ENCODE results near the gene DHCR24. TPM values are rescaled to one million over a fixed set of nuclear protein-coding genes. Genes with fewer than 3 reads are reported as not detected.

Gene DHCR24
- total RNA-seq, 1 experiment from 2014 or later, result 337 TPM

DNA sequence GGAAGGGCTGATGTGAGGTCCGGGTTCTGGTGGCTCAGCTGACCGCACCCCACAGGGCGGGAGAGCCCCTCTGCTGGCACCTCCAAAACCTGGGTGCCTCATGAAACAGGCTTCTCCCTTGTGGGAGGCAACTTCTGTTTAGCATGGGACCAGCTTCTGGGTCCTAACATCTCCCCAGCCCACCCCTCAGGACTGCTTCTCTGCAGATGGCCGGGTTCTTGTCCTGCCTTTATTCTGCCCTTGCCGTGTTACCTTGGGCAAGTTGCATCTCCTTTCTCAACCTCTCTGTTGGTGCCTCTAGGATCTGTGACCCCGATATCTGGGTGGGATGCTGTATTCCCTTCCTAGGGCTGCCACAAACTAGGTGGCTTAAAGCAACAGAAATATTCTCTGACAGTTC, 70.9 kb downstream of the DHCR24 start (continued):
- no peak for TF ChIP-seq KAT7 (CRISPR knock-in tag; IDR thresholded peaks at IDR 0.05; ENCODE audit: borderline replicate concordance)
- TF ChIP-seq JAZF1 (CRISPR knock-in tag; IDR thresholded peaks at IDR 0.05), result no peak
- TF ChIP-seq OVOL2 (CRISPR knock-in tag; IDR thresholded peaks at IDR 0.05; ENCODE audit: borderline replicate concordance), result no peak
- TF ChIP-seq, protein P1, sequence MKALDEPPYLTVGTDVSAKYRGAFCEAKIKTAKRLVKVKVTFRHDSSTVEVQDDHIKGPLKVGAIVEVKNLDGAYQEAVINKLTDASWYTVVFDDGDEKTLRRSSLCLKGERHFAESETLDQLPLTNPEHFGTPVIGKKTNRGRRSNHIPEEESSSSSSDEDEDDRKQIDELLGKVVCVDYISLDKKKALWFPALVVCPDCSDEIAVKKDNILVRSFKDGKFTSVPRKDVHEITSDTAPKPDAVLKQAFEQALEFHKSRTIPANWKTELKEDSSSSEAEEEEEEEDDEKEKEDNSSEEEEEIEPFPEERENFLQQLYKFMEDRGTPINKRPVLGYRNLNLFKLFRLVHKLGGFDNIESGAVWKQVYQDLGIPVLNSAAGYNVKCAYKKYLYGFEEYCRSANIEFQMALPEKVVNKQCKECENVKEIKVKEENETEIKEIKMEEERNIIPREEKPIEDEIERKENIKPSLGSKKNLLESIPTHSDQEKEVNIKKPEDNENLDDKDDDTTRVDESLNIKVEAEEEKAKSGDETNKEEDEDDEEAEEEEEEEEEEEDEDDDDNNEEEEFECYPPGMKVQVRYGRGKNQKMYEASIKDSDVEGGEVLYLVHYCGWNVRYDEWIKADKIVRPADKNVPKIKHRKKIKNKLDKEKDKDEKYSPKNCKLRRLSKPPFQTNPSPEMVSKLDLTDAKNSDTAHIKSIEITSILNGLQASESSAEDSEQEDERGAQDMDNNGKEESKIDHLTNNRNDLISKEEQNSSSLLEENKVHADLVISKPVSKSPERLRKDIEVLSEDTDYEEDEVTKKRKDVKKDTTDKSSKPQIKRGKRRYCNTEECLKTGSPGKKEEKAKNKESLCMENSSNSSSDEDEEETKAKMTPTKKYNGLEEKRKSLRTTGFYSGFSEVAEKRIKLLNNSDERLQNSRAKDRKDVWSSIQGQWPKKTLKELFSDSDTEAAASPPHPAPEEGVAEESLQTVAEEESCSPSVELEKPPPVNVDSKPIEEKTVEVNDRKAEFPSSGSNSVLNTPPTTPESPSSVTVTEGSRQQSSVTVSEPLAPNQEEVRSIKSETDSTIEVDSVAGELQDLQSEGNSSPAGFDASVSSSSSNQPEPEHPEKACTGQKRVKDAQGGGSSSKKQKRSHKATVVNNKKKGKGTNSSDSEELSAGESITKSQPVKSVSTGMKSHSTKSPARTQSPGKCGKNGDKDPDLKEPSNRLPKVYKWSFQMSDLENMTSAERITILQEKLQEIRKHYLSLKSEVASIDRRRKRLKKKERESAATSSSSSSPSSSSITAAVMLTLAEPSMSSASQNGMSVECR (CRISPR knock-in tag; IDR thresholded peaks at IDR 0.05; ENCODE audit: borderline replicate concordance), result no peak
- no peak for TF ChIP-seq ZNF416 (CRISPR knock-in tag; IDR thresholded peaks at IDR 0.05)
- TF ChIP-seq GRHL2 (CRISPR knock-in tag; IDR thresholded peaks at IDR 0.05; ENCODE audit: insufficient replicate concordance, severe bottlenecking), result no peak
- TF ChIP-seq EMX1 (CRISPR knock-in tag; IDR thresholded peaks at IDR 0.05), result no peak
- TF ChIP-seq, protein P2, sequence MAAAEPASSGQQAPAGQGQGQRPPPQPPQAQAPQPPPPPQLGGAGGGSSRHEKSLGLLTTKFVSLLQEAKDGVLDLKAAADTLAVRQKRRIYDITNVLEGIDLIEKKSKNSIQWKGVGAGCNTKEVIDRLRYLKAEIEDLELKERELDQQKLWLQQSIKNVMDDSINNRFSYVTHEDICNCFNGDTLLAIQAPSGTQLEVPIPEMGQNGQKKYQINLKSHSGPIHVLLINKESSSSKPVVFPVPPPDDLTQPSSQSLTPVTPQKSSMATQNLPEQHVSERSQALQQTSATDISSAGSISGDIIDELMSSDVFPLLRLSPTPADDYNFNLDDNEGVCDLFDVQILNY (CRISPR knock-in tag; IDR thresholded peaks at IDR 0.05), result no peak

DNA sequence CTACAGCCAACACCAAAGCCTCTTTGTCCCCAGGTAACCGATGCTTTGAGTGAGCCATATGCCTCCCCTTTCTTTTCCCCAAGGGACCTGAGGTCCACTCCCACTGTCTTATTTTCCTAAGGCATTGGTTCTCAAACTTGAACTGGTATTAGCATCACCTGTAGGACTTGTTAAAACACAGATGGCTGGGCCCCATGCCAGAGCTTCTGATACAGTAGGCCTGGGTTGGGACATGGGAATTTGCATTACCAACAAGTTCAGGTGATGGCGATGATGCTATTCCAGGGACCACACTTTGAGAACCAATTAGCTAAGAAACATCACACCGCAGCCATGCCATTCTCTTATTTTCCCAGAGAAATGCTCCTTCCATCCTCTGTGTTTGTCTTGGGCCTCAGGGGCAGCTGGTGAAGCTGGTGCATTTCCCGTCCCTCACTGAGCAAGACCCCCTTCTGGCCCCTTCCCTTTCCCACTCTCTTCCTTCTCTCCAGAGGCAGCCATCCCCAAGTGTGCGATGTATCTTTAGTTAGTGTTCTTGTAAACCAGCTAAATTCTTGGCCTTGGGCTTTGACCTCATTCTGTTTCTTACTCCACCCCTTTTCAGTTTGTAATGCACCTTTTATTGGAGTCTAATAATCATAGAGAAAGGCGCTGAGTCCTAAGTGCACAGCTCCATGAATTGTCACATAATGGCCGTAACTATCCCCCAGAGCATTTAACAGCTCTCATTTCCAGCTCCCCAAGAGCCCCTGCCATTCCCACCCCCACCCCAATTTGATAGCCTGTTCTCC, 71.7 kb downstream of the DHCR24 start:
- Mint-ChIP-seq H3K4me1 (peaks cover 34% of the 10 kb centered on the region), H3K4me3 (no peak overlapping the region), H3K27ac (no peak overlapping the region), H3K27me3 (ENCODE audit: low read depth) (peaks cover 5% of the 10 kb centered on the region; the same call in 1 of the 2 replicates), H3K9me3 (no peaks in the 10 kb centered on the region), H3K36me3 (no peaks in the 10 kb centered on the region)
- CTCF ChIA-PET, result interaction anchor here (1.1 to 2.6 kb wide), 3 partner anchors 14 to 33 kb away, joined by 3 to 11 read pairs (median 6); partner anchors contain the start of gene TTC22
- no peak for DNase-seq (ENCODE audit: low spot score)
- ATAC-seq, result no peak
- POLR2A ChIA-PET, result interaction anchor here (0.6 kb wide), 2 partner anchors 31 to 116 kb away, joined by 3 read pairs; no protein-coding TSS in a partner anchor
- TF ChIP-seq, protein P3, sequence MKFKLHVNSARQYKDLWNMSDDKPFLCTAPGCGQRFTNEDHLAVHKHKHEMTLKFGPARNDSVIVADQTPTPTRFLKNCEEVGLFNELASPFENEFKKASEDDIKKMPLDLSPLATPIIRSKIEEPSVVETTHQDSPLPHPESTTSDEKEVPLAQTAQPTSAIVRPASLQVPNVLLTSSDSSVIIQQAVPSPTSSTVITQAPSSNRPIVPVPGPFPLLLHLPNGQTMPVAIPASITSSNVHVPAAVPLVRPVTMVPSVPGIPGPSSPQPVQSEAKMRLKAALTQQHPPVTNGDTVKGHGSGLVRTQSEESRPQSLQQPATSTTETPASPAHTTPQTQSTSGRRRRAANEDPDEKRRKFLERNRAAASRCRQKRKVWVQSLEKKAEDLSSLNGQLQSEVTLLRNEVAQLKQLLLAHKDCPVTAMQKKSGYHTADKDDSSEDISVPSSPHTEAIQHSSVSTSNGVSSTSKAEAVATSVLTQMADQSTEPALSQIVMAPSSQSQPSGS (CRISPR knock-in tag; IDR thresholded peaks at IDR 0.05; ENCODE audit: borderline replicate concordance, low read depth), result no peak
- no peak for TF ChIP-seq FOXJ3 (CRISPR knock-in tag; IDR thresholded peaks at IDR 0.05; ENCODE audit: borderline replicate concordance)
- TF ChIP-seq, protein P4, sequence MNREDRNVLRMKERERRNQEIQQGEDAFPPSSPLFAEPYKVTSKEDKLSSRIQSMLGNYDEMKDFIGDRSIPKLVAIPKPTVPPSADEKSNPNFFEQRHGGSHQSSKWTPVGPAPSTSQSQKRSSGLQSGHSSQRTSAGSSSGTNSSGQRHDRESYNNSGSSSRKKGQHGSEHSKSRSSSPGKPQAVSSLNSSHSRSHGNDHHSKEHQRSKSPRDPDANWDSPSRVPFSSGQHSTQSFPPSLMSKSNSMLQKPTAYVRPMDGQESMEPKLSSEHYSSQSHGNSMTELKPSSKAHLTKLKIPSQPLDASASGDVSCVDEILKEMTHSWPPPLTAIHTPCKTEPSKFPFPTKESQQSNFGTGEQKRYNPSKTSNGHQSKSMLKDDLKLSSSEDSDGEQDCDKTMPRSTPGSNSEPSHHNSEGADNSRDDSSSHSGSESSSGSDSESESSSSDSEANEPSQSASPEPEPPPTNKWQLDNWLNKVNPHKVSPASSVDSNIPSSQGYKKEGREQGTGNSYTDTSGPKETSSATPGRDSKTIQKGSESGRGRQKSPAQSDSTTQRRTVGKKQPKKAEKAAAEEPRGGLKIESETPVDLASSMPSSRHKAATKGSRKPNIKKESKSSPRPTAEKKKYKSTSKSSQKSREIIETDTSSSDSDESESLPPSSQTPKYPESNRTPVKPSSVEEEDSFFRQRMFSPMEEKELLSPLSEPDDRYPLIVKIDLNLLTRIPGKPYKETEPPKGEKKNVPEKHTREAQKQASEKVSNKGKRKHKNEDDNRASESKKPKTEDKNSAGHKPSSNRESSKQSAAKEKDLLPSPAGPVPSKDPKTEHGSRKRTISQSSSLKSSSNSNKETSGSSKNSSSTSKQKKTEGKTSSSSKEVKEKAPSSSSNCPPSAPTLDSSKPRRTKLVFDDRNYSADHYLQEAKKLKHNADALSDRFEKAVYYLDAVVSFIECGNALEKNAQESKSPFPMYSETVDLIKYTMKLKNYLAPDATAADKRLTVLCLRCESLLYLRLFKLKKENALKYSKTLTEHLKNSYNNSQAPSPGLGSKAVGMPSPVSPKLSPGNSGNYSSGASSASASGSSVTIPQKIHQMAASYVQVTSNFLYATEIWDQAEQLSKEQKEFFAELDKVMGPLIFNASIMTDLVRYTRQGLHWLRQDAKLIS (CRISPR knock-in tag; IDR thresholded peaks at IDR 0.05; ENCODE audit: borderline replicate concordance), result no peak
- TF ChIP-seq CREB1 (CRISPR knock-in tag; IDR thresholded peaks at IDR 0.05), result no peak
- no peak for TF ChIP-seq TEAD4 (CRISPR knock-in tag; IDR thresholded peaks at IDR 0.05)
- no peak for TF ChIP-seq KAT7 (CRISPR knock-in tag; IDR thresholded peaks at IDR 0.05; ENCODE audit: borderline replicate concordance)
- TF ChIP-seq, protein P1 (CRISPR knock-in tag; IDR thresholded peaks at IDR 0.05; ENCODE audit: borderline replicate concordance), result no peak
- no peak for TF ChIP-seq JAZF1 (CRISPR knock-in tag; IDR thresholded peaks at IDR 0.05)
- no peak for TF ChIP-seq ZNF423 (CRISPR knock-in tag; IDR thresholded peaks at IDR 0.05)
- TF ChIP-seq NFE2L1 (CRISPR knock-in tag; IDR thresholded peaks at IDR 0.05), result no peak
- no peak for TF ChIP-seq ZNF263 (CRISPR knock-in tag; IDR thresholded peaks at IDR 0.05; ENCODE audit: low read depth)
- TF ChIP-seq ZNF138 (CRISPR knock-in tag; conservative IDR thresholded peaks at IDR 0.05), result no peak
- TF ChIP-seq, protein P5, sequence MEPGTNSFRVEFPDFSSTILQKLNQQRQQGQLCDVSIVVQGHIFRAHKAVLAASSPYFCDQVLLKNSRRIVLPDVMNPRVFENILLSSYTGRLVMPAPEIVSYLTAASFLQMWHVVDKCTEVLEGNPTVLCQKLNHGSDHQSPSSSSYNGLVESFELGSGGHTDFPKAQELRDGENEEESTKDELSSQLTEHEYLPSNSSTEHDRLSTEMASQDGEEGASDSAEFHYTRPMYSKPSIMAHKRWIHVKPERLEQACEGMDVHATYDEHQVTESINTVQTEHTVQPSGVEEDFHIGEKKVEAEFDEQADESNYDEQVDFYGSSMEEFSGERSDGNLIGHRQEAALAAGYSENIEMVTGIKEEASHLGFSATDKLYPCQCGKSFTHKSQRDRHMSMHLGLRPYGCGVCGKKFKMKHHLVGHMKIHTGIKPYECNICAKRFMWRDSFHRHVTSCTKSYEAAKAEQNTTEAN (CRISPR knock-in tag; IDR thresholded peaks at IDR 0.05), result no peak
